Central memory CD8-positive, alpha-beta T cell (primary cell): ENCODE results near the gene HSPA6.

ENCODE experiments used
- ATAC-seq: fragments of 150-1000 bp; cut with Tn5 transposase; replicated peaks from 2 replicates; pipeline ENCODE4 v1.10.0; 2022; ENCODE audit warnings: mild to moderate bottlenecking, moderate FRiP score, moderate number of reproducible peaks; ENCODE audit not compliant: poor library complexity, severe bottlenecking; ENCODE audit errors: extremely low read depth
- DNase-seq, 2 donors: peaks; one replicate each; pipeline ENCODE4 v3.0.0; 2021; ENCODE audit warnings: low spot score in 2 of 2
- H3K27ac Mint-ChIP-seq: one replicate; pipeline ENCODE4 v1.8.0; 2022; ENCODE audit warnings: low read depth, mild to moderate bottlenecking, moderate library complexity, mixed read lengths
- H3K27me3 Mint-ChIP-seq: one replicate; pipeline ENCODE4 v1.8.0; 2022; ENCODE audit warnings: mixed read lengths
- H3K36me3 Mint-ChIP-seq: one replicate; pipeline ENCODE4 v1.8.0; 2022; ENCODE audit warnings: mild to moderate bottlenecking, moderate library complexity, mixed read lengths; ENCODE audit not compliant: insufficient read depth
- H3K4me1 Mint-ChIP-seq: one replicate; pipeline ENCODE4 v1.8.0; 2022; ENCODE audit warnings: mixed read lengths
- H3K4me3 Mint-ChIP-seq: one replicate; pipeline ENCODE4 v1.8.0; 2022; ENCODE audit warnings: mild to moderate bottlenecking, moderate library complexity, mixed read lengths
- H3K9me3 Mint-ChIP-seq: one replicate; pipeline ENCODE4 v1.8.0; 2022; ENCODE audit warnings: mixed read lengths

Gene HSPA6

GRCh38 chr1:161494091-161494735, 30.1 kb upstream of the HSPA6 start:
- H3K4me3 Mint-ChIP-seq: no peak overlapping the region
- H3K27ac Mint-ChIP-seq: no peak overlapping the region
- no peaks in the 10 kb centered on the region for H3K36me3 Mint-ChIP-seq
- H3K4me1 Mint-ChIP-seq: peaks cover 21% of the 10 kb centered on the region
- ATAC-seq (no peak), DNase-seq (no peak)
- no peaks in the 10 kb centered on the region for H3K9me3 Mint-ChIP-seq
- H3K27me3 Mint-ChIP-seq: peaks cover 27% of the 10 kb centered on the region

GRCh38 chr1:161495490-161495889, 28.9 kb upstream of the HSPA6 start:
- H3K9me3 Mint-ChIP-seq: no peaks in the 10 kb centered on the region
- H3K4me1 Mint-ChIP-seq: peaks cover 25% of the 10 kb centered on the region
- H3K36me3 Mint-ChIP-seq: no peaks in the 10 kb centered on the region
- no peak for DNase-seq
- no peak overlapping the region for H3K27ac Mint-ChIP-seq
- H3K27me3 Mint-ChIP-seq: peaks cover 27% of the 10 kb centered on the region
- no peak for ATAC-seq
- H3K4me3 Mint-ChIP-seq: no peak overlapping the region

GRCh38 chr1:161497961-161498360, 26.4 kb upstream of the HSPA6 start:
- ATAC-seq (no peak), DNase-seq (no peak)
- Mint-ChIP-seq H3K4me1 (peaks cover 12% of the 10 kb centered on the region), H3K27ac (no peak overlapping the region), H3K36me3 (no peaks in the 10 kb centered on the region), H3K9me3 (no peaks in the 10 kb centered on the region), H3K27me3 (peaks cover 19% of the 10 kb centered on the region), H3K4me3 (no peak overlapping the region)

GRCh38 chr1:161498646-161499045, 25.7 kb upstream of the HSPA6 start:
- ATAC-seq: no peak
- peaks cover 12% of the 10 kb centered on the region for H3K27me3 Mint-ChIP-seq

GRCh38 chr1:161499099-161500039, 25.0 kb upstream of the HSPA6 start:
- Mint-ChIP-seq H3K9me3 (no peaks in the 10 kb centered on the region), H3K27me3 (peaks cover 10% of the 10 kb centered on the region), H3K36me3 (no peaks in the 10 kb centered on the region), H3K4me1 (peaks cover 12% of the 10 kb centered on the region), H3K27ac (no peak overlapping the region), H3K4me3 (no peak overlapping the region)
- ATAC-seq (no peak), DNase-seq (no peak)

More at GRCh38 chr1:161498646-161499045, 25.7 kb upstream of the HSPA6 start:
- H3K4me1 Mint-ChIP-seq: peaks cover 12% of the 10 kb centered on the region
- H3K27ac Mint-ChIP-seq: no peak overlapping the region
- H3K4me3 Mint-ChIP-seq: no peak overlapping the region
- no peaks in the 10 kb centered on the region for H3K9me3 Mint-ChIP-seq
- H3K36me3 Mint-ChIP-seq: no peaks in the 10 kb centered on the region
- DNase-seq: no peak

GRCh38 chr1:161501234-161501633, 23.1 kb upstream of the HSPA6 start:
- DNase-seq (no peak), ATAC-seq (no peak)
- Mint-ChIP-seq H3K36me3 (no peaks in the 10 kb centered on the region), H3K27ac (no peak overlapping the region), H3K4me1 (peaks cover 12% of the 10 kb centered on the region), H3K9me3 (no peaks in the 10 kb centered on the region), H3K27me3 (peaks cover 13% of the 10 kb centered on the region), H3K4me3 (no peak overlapping the region)

GRCh38 chr1:161502181-161502580, 22.2 kb upstream of the HSPA6 start:
- H3K9me3 Mint-ChIP-seq: no peaks in the 10 kb centered on the region
- no peak for DNase-seq
- no peaks in the 10 kb centered on the region for H3K36me3 Mint-ChIP-seq
- H3K27me3 Mint-ChIP-seq: peaks cover 15% of the 10 kb centered on the region
- H3K4me3 Mint-ChIP-seq: no peak overlapping the region
- ATAC-seq: no peak
- H3K27ac Mint-ChIP-seq: no peak overlapping the region
- peaks cover 12% of the 10 kb centered on the region for H3K4me1 Mint-ChIP-seq

- Mint-ChIP-seq H3K36me3 (no peaks in the 10 kb centered on the region), H3K27me3 (peaks cover 9% of the 10 kb centered on the region), H3K4me1 (peaks cover 12% of the 10 kb centered on the region), H3K4me3 (no peak overlapping the region), H3K9me3 (no peaks in the 10 kb centered on the region), H3K27ac (no peak overlapping the region)
- DNase-seq (no peak), ATAC-seq (no peak)
Measured at GRCh38 chr1:161502641-161503393, 21.5 kb upstream of the HSPA6 start.

GRCh38 chr1:161503394-161503748, 21.0 kb upstream of the HSPA6 start:
- peaks cover 9% of the 10 kb centered on the region for H3K27me3 Mint-ChIP-seq
- no peak overlapping the region for H3K4me3 Mint-ChIP-seq
- H3K36me3 Mint-ChIP-seq: no peaks in the 10 kb centered on the region
- H3K9me3 Mint-ChIP-seq: no peaks in the 10 kb centered on the region
- no peak for DNase-seq
- H3K4me1 Mint-ChIP-seq: peaks cover 12% of the 10 kb centered on the region
- no peak overlapping the region for H3K27ac Mint-ChIP-seq
- ATAC-seq: no peak

GRCh38 chr1:161505686-161506085, 18.7 kb upstream of the HSPA6 start:
- no peaks in the 10 kb centered on the region for H3K9me3 Mint-ChIP-seq

GRCh38 chr1:161506336-161507223, 17.8 kb upstream of the HSPA6 start:
- Mint-ChIP-seq H3K9me3 (no peaks in the 10 kb centered on the region), H3K27me3 (peaks cover 9% of the 10 kb centered on the region), H3K4me3 (no peak overlapping the region), H3K27ac (no peak overlapping the region), H3K36me3 (no peaks in the 10 kb centered on the region), H3K4me1 (no peaks in the 10 kb centered on the region)
- DNase-seq (no peak), ATAC-seq (no peak)

More at GRCh38 chr1:161505686-161506085, 18.7 kb upstream of the HSPA6 start:
- peaks cover 9% of the 10 kb centered on the region for H3K27me3 Mint-ChIP-seq
- DNase-seq (no peak), ATAC-seq (no peak)
- no peaks in the 10 kb centered on the region for H3K4me1 Mint-ChIP-seq
- no peak overlapping the region for H3K27ac Mint-ChIP-seq
- H3K36me3 Mint-ChIP-seq: no peaks in the 10 kb centered on the region
- no peak overlapping the region for H3K4me3 Mint-ChIP-seq

GRCh38 chr1:161510477-161510876, 13.9 kb upstream of the HSPA6 start:
- H3K4me3 Mint-ChIP-seq: no peak overlapping the region
- DNase-seq: no peak
- no peak for ATAC-seq
- H3K27ac Mint-ChIP-seq: no peak overlapping the region
- H3K36me3 Mint-ChIP-seq: no peaks in the 10 kb centered on the region
- H3K9me3 Mint-ChIP-seq: no peaks in the 10 kb centered on the region
- H3K27me3 Mint-ChIP-seq: peaks cover 9% of the 10 kb centered on the region
- H3K4me1 Mint-ChIP-seq: no peaks in the 10 kb centered on the region
